ENCODE results near the gene WDFY3. TPM values are rescaled to one million over a fixed set of nuclear protein-coding genes. Genes with fewer than 3 reads are reported as not detected.

The WDFY3 gene
- total and polyA plus RNA-seq, 2 donors (not counting 1 experiment from before 2014, with no cell fraction given): 0.05 to 0.36 TPM

DNA sequence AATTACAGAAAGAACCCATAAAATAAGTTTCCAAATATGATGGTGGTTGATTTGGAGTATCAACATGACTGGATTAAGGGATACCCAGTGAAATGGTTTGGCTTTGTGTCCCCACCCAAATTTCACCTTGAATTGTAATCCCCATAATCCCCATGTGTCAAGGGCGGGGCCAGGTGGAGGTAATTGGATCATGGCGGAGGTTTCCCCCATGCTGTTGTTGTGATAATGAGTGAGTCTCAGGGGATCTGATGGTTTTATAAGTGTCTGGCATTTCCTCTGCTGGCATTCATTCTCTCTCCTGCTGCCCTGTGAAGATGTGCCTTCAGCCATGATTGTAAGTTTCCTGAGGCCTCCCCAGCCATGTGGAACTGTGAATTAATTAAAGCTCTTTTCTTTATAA, 39.1 kb downstream of the WDFY3 start:
- no peaks in the 10 kb centered on the region for H3K36me3 ChIP-seq (replicated peaks in 1 of 2; ENCODE audit: control extremely low read depth in 1 of 2, control insufficient read depth in 1 of 2, extremely low read depth in 1 of 2, insufficient read depth in 2 of 2, low read length in 1 of 2)
- H3K9me3 Mint-ChIP-seq (ENCODE audit: insufficient read depth): no peaks in the 10 kb centered on the region
- H3K4me3 ChIP-seq (ENCODE audit: control extremely low read depth in 1 of 5, extremely low read depth in 1 of 5, insufficient read depth in 1 of 5, low read depth in 2 of 5, low read length in 4 of 5): no peak overlapping the region
- no peak overlapping the region for H2AFZ ChIP-seq (ENCODE audit: insufficient read depth, low read depth, low read length, poor library complexity, severe bottlenecking)
- 83% methylated on average over 1 of the region's 2 CpGs for WGBS (ENCODE audit: insufficient coverage)
- ChIA-PET CTCF (no interaction called here), POLR2A (no interaction called here)
- intact Hi-C loops (cut with micrococcal nuclease): no loop called here
- H3K27ac Mint-ChIP-seq: no peak overlapping the region
- H3K27me3 Mint-ChIP-seq: peaks cover 4% of the 10 kb centered on the region
- no peak overlapping the region for H3K4me3 Mint-ChIP-seq
- ATAC-seq (ENCODE audit: low read depth) (no peak), DNase-seq (no peak)
- H3K9me3 ChIP-seq (ENCODE audit: control extremely low read depth in 1 of 3, control insufficient read depth in 2 of 3, insufficient read depth in 1 of 3, low read length in 2 of 3): no peaks in the 10 kb centered on the region
- no peaks in the 10 kb centered on the region for H3K79me2 ChIP-seq (ENCODE audit: control insufficient read depth, insufficient read depth, low read length)
- no peaks in the 10 kb centered on the region for H3K4me1 ChIP-seq (ENCODE audit: control insufficient read depth in 2 of 2, insufficient read depth in 2 of 2, low read length in 2 of 2)
- H3K9ac ChIP-seq (ENCODE audit: low read length): no peak overlapping the region
- H3K27me3 ChIP-seq (replicated peaks in 1 of 4; ENCODE audit: control extremely low read depth in 1 of 4, control insufficient read depth in 3 of 4, insufficient read depth in 4 of 4, low read length in 3 of 4): peaks cover 0 to 4% (median 0%) of the 10 kb centered on the region in 4 experiments
- TF ChIP-seq, protein P1, sequence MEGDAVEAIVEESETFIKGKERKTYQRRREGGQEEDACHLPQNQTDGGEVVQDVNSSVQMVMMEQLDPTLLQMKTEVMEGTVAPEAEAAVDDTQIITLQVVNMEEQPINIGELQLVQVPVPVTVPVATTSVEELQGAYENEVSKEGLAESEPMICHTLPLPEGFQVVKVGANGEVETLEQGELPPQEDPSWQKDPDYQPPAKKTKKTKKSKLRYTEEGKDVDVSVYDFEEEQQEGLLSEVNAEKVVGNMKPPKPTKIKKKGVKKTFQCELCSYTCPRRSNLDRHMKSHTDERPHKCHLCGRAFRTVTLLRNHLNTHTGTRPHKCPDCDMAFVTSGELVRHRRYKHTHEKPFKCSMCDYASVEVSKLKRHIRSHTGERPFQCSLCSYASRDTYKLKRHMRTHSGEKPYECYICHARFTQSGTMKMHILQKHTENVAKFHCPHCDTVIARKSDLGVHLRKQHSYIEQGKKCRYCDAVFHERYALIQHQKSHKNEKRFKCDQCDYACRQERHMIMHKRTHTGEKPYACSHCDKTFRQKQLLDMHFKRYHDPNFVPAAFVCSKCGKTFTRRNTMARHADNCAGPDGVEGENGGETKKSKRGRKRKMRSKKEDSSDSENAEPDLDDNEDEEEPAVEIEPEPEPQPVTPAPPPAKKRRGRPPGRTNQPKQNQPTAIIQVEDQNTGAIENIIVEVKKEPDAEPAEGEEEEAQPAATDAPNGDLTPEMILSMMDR (IDR thresholded peaks at IDR 0.05): no peak
- TF ChIP-seq EZH2 (IDR thresholded peaks at IDR 0.05; ENCODE audit: borderline replicate concordance, insufficient read depth, low read depth, low read length, poor library complexity, severe bottlenecking): no peak
- no peak overlapping the region for H3K4me2 ChIP-seq (replicated peaks; ENCODE audit: low read depth, low read length, poor library complexity, severe bottlenecking)
- H4K20me1 ChIP-seq (ENCODE audit: control insufficient read depth, insufficient read depth, low read length, poor library complexity, severe bottlenecking): no peaks in the 10 kb centered on the region
- H3K27ac ChIP-seq (ENCODE audit: low read length in 2 of 2): no peak overlapping the region
- H3K4me1 Mint-ChIP-seq: no peaks in the 10 kb centered on the region

DNA sequence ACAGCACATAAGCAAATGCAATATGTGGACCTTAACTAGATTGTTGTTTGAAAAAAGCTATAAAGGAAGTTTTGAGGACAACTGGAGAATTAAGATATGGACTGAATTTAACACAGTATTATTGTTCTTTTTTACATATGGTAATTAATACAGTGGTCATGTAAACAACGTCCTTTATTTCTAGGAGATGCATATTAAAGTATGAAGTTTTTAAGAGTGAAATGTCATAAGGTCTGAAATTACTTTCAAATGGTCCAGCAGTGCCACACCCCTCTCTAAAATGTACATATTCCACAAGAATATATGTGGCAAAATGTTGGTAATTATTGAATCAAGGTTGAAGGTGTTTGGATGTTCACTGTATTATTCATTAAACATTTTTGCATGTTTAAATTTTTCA, 40.9 kb downstream of the WDFY3 start:
- Histone ChIP-seq H3K4me2 (replicated peaks; ENCODE audit: low read depth, low read length, poor library complexity, severe bottlenecking) (no peak overlapping the region), H3K9me3 (ENCODE audit: control extremely low read depth in 1 of 3, control insufficient read depth in 2 of 3, insufficient read depth in 1 of 3, low read length in 2 of 3) (no peaks in the 10 kb centered on the region), H3K27ac (ENCODE audit: low read length in 2 of 2) (no peak overlapping the region), H3K36me3 (replicated peaks in 1 of 2; ENCODE audit: control extremely low read depth in 1 of 2, control insufficient read depth in 1 of 2, extremely low read depth in 1 of 2, insufficient read depth in 2 of 2, low read length in 1 of 2) (no peaks in the 10 kb centered on the region), H3K79me2 (ENCODE audit: control insufficient read depth, insufficient read depth, low read length) (no peaks in the 10 kb centered on the region), H3K4me3 (ENCODE audit: control extremely low read depth in 1 of 5, extremely low read depth in 1 of 5, insufficient read depth in 1 of 5, low read depth in 2 of 5, low read length in 4 of 5) (no peak overlapping the region), H3K4me1 (ENCODE audit: control insufficient read depth in 2 of 2, insufficient read depth in 2 of 2, low read length in 2 of 2) (no peaks in the 10 kb centered on the region), H3K27me3 (replicated peaks in 1 of 4; ENCODE audit: control extremely low read depth in 1 of 4, control insufficient read depth in 3 of 4, insufficient read depth in 4 of 4, low read length in 3 of 4) (peaks cover 0 to 4% (median 0%) of the 10 kb centered on the region in 4 experiments), H3K9ac (ENCODE audit: low read length) (no peak overlapping the region), H4K20me1 (ENCODE audit: control insufficient read depth, insufficient read depth, low read length, poor library complexity, severe bottlenecking) (no peaks in the 10 kb centered on the region), H2AFZ (ENCODE audit: insufficient read depth, low read depth, low read length, poor library complexity, severe bottlenecking) (no peak overlapping the region)
- POLR2A ChIA-PET: no interaction called here
- H3K27me3 Mint-ChIP-seq: peaks cover 4% of the 10 kb centered on the region
- CTCF ChIA-PET: no interaction called here
- intact Hi-C loops (cut with micrococcal nuclease): no loop called here
- no peak for DNase-seq
- no peaks in the 10 kb centered on the region for H3K4me1 Mint-ChIP-seq
- H3K4me3 Mint-ChIP-seq: no peak overlapping the region
- no peaks in the 10 kb centered on the region for H3K9me3 Mint-ChIP-seq (ENCODE audit: insufficient read depth)
- TF ChIP-seq, protein P1 (IDR thresholded peaks at IDR 0.05): no peak
- TF ChIP-seq EZH2 (IDR thresholded peaks at IDR 0.05; ENCODE audit: borderline replicate concordance, insufficient read depth, low read depth, low read length, poor library complexity, severe bottlenecking): no peak
- WGBS (ENCODE audit: insufficient coverage): no CpG with 5 or more reads among the region's 1 CpG
- no peak overlapping the region for H3K27ac Mint-ChIP-seq
- ATAC-seq (ENCODE audit: low read depth): no peak

Measured in B cell (primary cell).